T-cell (primary cell): ENCODE data around the gene THBS4. TPM values are rescaled to one million over a fixed set of nuclear protein-coding genes. Genes with fewer than 3 reads are reported as not detected.

Source experiments
- ATAC-seq, 4 experiments: fragments of 200-7000 bp in 3 of 4; fragments of 150-1000 bp in 1 of 4; cut with Tn5 transposase; replicated peaks in 1 of 4; 1 replicate in 3 of 4; 2 replicates in 1 of 4; pipeline ENCODE4 v1.10.0; 2021; ENCODE audit warnings: moderate library complexity in 3 of 4, mild to moderate bottlenecking in 2 of 4, moderate number of reproducible peaks in 1 of 4
- CTCF ChIA-PET, 2 donors: fragments of 300-600 bp; sonication (Branson Sonifier 250); formaldehyde crosslinking; loops; one replicate each; lab custom pipeline; 2022; ENCODE audit warnings: antibody characterized with exemption in 2 of 2; lab: Charles Lee
- POLR2A ChIA-PET, 2 donors: fragments of 300-600 bp; sonication (Branson Sonifier 250); formaldehyde crosslinking; loops; one replicate each; lab custom pipeline; 2022; ENCODE audit warnings: antibody characterized with exemption in 2 of 2; lab: Charles Lee
- DNase-seq, 35 experiments: peaks; one replicate each; pipeline versions ENCODE4 v3.0.0 to v3.0.0-alpha.2; 2013 to 2023
- H3K27ac ChIP-seq: one replicate; pipeline ENCODE4 v1.5.1; 2013; ENCODE audit warnings: low read length
- H3K27me3 ChIP-seq, 2 experiments: replicated peaks in 1 of 2; 1 replicate in 1 of 2; 2 replicates in 1 of 2; pipeline versions ENCODE4 v1.6.1 to v1.7.0; 2013; ENCODE audit warnings: low read length in 1 of 2, mixed read lengths in 1 of 2; ENCODE audit not compliant: control insufficient read depth in 2 of 2, insufficient read depth in 2 of 2; ENCODE audit errors: extremely low read depth in 1 of 2
- H3K36me3 ChIP-seq, 2 donors: 1 replicate in 1 of 2; 2 replicates in 1 of 2; pipeline versions ENCODE4 v1.6.1 to v1.7.0; 2013; ENCODE audit warnings: low read length in 1 of 2; ENCODE audit not compliant: control insufficient read depth in 2 of 2, insufficient read depth in 1 of 2; ENCODE audit errors: extremely low read depth in 1 of 2
- H3K4me1 ChIP-seq, 2 experiments: 1 replicate in 1 of 2; 2 replicates in 1 of 2; pipeline versions ENCODE4 v1.6.1 to v1.7.0; 2013; ENCODE audit warnings: low read length in 2 of 2, mixed read lengths in 1 of 2; ENCODE audit not compliant: insufficient read depth in 2 of 2, control insufficient read depth in 1 of 2; ENCODE audit errors: extremely low read depth in 1 of 2
- H3K4me3 ChIP-seq, 2 donors: 1 replicate in 1 of 2; 2 replicates in 1 of 2; pipeline versions ENCODE4 v1.5.1 to v1.7.0; 2013; ENCODE audit warnings: mild to moderate bottlenecking in 2 of 2, low read length in 1 of 2, moderate library complexity in 1 of 2; ENCODE audit not compliant: control insufficient read depth in 1 of 2; ENCODE audit errors: extremely low read depth in 1 of 2
- H3K9me3 ChIP-seq: 2 replicates; pipeline ENCODE4 v1.7.0; 2013
- H3K27ac Mint-ChIP-seq, 2 donors: one replicate each; pipeline ENCODE4 v1.8.0; 2020 to 2021; ENCODE audit warnings: mild to moderate bottlenecking in 2 of 2, mixed read lengths in 2 of 2
- H3K27me3 Mint-ChIP-seq, 2 donors: one replicate each; pipeline ENCODE4 v1.8.0; 2021 to 2022; ENCODE audit warnings: mixed read lengths in 2 of 2
- H3K36me3 Mint-ChIP-seq: one replicate; pipeline ENCODE4 v1.8.0; 2021; ENCODE audit warnings: mixed read lengths
- H3K4me1 Mint-ChIP-seq, 3 donors: one replicate each; pipeline ENCODE4 v1.8.0; 2020 to 2022; ENCODE audit warnings: mixed read lengths in 3 of 3, mild to moderate bottlenecking in 1 of 3
- H3K4me3 Mint-ChIP-seq, 3 donors: one replicate each; pipeline ENCODE4 v1.8.0; 2020 to 2022; ENCODE audit warnings: mild to moderate bottlenecking in 3 of 3, mixed read lengths in 3 of 3, moderate library complexity in 3 of 3
- H3K9me3 Mint-ChIP-seq, 3 donors: one replicate each; pipeline ENCODE4 v1.8.0; 2020 to 2022; ENCODE audit warnings: mixed read lengths in 3 of 3
- WGBS: methylation state at CpG from one replicate; pipeline ENCODE4 v1.1.5; 2013; ENCODE audit warnings: missing lambda C conversion rate; ENCODE audit not compliant: insufficient coverage; 5-methylcytosine and 5-hydroxymethylcytosine counted together
- total RNA-seq, 35 experiments: library from RNA in 6 of 35; stranded (reverse) in 6 of 35; fragments of 120-200 nt in 1 of 35; gene quantifications; one replicate each; pipeline versions ENCODE4 v1.2.1 to v1.2.4 and lab custom pipeline; 2013 to 2026

The THBS4 gene
- total RNA-seq, 5 donors from 2014 or later (not counting 1 experiment from before 2014, with no cell fraction given) = 0.15 to 1.1 (median 0.53) TPM

GRCh38 chr5:80119372-80119771, 84.2 kb downstream of the THBS4 start:
- Histone ChIP-seq H3K36me3 (peaks cover 0 to 2% of the 10 kb centered on the region in 2 donors), H3K27me3 (no peaks in the 10 kb centered on the region), H3K4me1 (peaks cover 5 to 23% of the 10 kb centered on the region in 2 experiments), H3K27ac (no peak overlapping the region), H3K4me3 (no peak overlapping the region), H3K9me3 (no peaks in the 10 kb centered on the region)
- H3K27ac Mint-ChIP-seq = peak overlapping the region; percentile 2 to 34
- peaks cover 48% of the 10 kb centered on the region for H3K36me3 Mint-ChIP-seq
- WGBS = no CpG with 5 or more reads among the region's 2 CpGs
- ChIA-PET CTCF (interaction anchor here (0.6 to 0.7 kb wide), 2 partner anchors 20 to 27 kb away, joined by 3 to 4 read pairs; no protein-coding TSS in a partner anchor), POLR2A (interaction anchor here in 1 of 2 donors (0.5 kb wide), 1 partner anchor 119 kb away, joined by 13 read pairs; no protein-coding TSS in a partner anchor)
- DNase-seq (no peak), ATAC-seq (no peak)
- peaks cover 58 to 66% (median 63%) of the 10 kb centered on the region in 3 donors for H3K4me1 Mint-ChIP-seq
- no peaks in the 10 kb centered on the region for H3K27me3 Mint-ChIP-seq
- H3K4me3 Mint-ChIP-seq = no peak overlapping the region
- peaks cover 0 to 4% (median 0%) of the 10 kb centered on the region in 3 donors for H3K9me3 Mint-ChIP-seq

DNA sequence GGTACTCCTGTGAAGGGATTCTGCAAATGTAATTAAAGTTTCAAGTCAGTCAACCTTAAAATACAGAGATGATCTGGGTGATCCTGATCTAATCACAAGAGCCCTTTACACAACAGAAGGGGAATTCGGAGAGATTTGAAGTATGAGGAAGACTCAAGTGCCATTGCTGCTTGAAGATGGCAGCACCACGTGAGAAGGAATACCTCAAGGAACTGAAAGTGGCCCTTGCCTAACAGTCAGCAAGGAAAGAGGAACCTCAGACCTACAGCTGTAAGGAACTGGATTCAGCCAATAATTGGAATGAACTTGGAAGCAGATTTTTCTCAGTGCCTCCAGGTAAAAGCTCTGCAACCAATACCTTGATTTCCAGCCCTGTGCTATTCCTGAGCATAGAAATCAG, 87.4 kb downstream of the THBS4 start:
- H3K36me3 Mint-ChIP-seq = peaks cover 35% of the 10 kb centered on the region
- no peak overlapping the region for H3K4me3 Mint-ChIP-seq
- Histone ChIP-seq H3K9me3 (no peaks in the 10 kb centered on the region), H3K27me3 (no peaks in the 10 kb centered on the region), H3K27ac (no peak overlapping the region), H3K4me1 (peaks cover 20 to 25% of the 10 kb centered on the region in 2 experiments), H3K4me3 (no peak overlapping the region), H3K36me3 (no peaks in the 10 kb centered on the region)
- H3K9me3 Mint-ChIP-seq = peaks cover 0 to 7% (median 3%) of the 10 kb centered on the region in 3 donors
- no peaks in the 10 kb centered on the region for H3K27me3 Mint-ChIP-seq
- peak overlapping the region; percentile 59 to 77 for H3K27ac Mint-ChIP-seq
- WGBS = 40% methylated on average over 1 of the region's 2 CpGs
- ChIA-PET POLR2A (no interaction called here), CTCF (interaction anchor here (0.6 to 0.9 kb wide), 2 partner anchors 31 to 1724 kb away, joined by 4 to 7 read pairs; no protein-coding TSS in a partner anchor)
- DNase-seq = no peak
- H3K4me1 Mint-ChIP-seq = peaks cover 51 to 63% (median 61%) of the 10 kb centered on the region in 3 donors
- ATAC-seq = no peak

- H3K4me1 Mint-ChIP-seq = peaks cover 61 to 64% (median 62%) of the 10 kb centered on the region in 3 donors
- peak overlapping the region in 1 of 3 donors; percentile 36 for H3K4me3 Mint-ChIP-seq
- Histone ChIP-seq H3K36me3 (no peaks in the 10 kb centered on the region), H3K4me1 (peaks cover 20 to 22% of the 10 kb centered on the region in 2 experiments), H3K4me3 (no peak overlapping the region), H3K9me3 (no peaks in the 10 kb centered on the region), H3K27me3 (no peaks in the 10 kb centered on the region), H3K27ac (no peak overlapping the region)
- H3K36me3 Mint-ChIP-seq = peaks cover 34% of the 10 kb centered on the region
- peaks cover 0 to 7% (median 0%) of the 10 kb centered on the region in 3 donors for H3K9me3 Mint-ChIP-seq
- DNase-seq = no peak
- H3K27me3 Mint-ChIP-seq = no peaks in the 10 kb centered on the region
- ChIA-PET CTCF (no interaction called here), POLR2A (no interaction called here)
- ATAC-seq = no peak
- 91% methylated on average over 5 of the region's 9 CpGs for WGBS
- H3K27ac Mint-ChIP-seq = peak overlapping the region; percentile 45 to 66
These were observed 89.2 kb downstream of the THBS4 start for GRCh38 chr5:80124121-80124918.

- 83% methylated on average over 8 of the region's 11 CpGs for WGBS
- DNase-seq (no peak), ATAC-seq (no peak)
- no peak overlapping the region for H3K4me3 ChIP-seq
- CTCF ChIA-PET = interaction anchor here (0.6 to 1.5 kb wide), 8 partner anchors 11 to 182 kb away, joined by 3 to 8 read pairs (median 4); no protein-coding TSS in a partner anchor
- no peaks in the 10 kb centered on the region for H3K36me3 ChIP-seq
- no peaks in the 10 kb centered on the region for H3K27me3 ChIP-seq
- H3K9me3 ChIP-seq = no peaks in the 10 kb centered on the region
- Mint-ChIP-seq H3K27ac (peak overlapping the region; percentile 45 to 80), H3K9me3 (peaks cover under 1 to 7% (median under 1%) of the 10 kb centered on the region in 3 donors), H3K27me3 (no peaks in the 10 kb centered on the region), H3K4me3 (peak overlapping the region; percentile 5 to 36 (median 34)), H3K4me1 (peaks cover 56 to 61% (median 60%) of the 10 kb centered on the region in 3 donors), H3K36me3 (peaks cover 31% of the 10 kb centered on the region)
- POLR2A ChIA-PET = interaction anchor here in 1 of 2 donors (1.1 to 1.2 kb wide), 2 partner anchors 14 to 119 kb away, joined by 3 to 5 read pairs; no protein-coding TSS in a partner anchor
- H3K27ac ChIP-seq = no peak overlapping the region
- H3K4me1 ChIP-seq = peaks cover 19 to 22% of the 10 kb centered on the region in 2 experiments
These were observed 90.1 kb downstream of the THBS4 start for GRCh38 chr5:80125022-80125961.

GRCh38 chr5:80125962-80126480, 90.9 kb downstream of the THBS4 start:
- H3K4me1 Mint-ChIP-seq = peaks cover 62 to 67% (median 64%) of the 10 kb centered on the region in 3 donors
- POLR2A ChIA-PET = interaction anchor here in 1 of 2 donors (0.6 to 1.2 kb wide), 4 partner anchors 14 to 118 kb away, joined by 3 to 5 read pairs (median 3); no protein-coding TSS in a partner anchor

More at GRCh38 chr5:80125962-80126480, 90.9 kb downstream of the THBS4 start:
- DNase-seq (peak in 1 of 35 experiments; percentile 42), ATAC-seq (peak; percentile 62 to 94 (median 88))
- H3K4me3 ChIP-seq = no peak overlapping the region
- no peaks in the 10 kb centered on the region for H3K9me3 ChIP-seq
- no peak overlapping the region for H3K27ac ChIP-seq
- peaks cover 5 to 10% (median 8%) of the 10 kb centered on the region in 3 donors for H3K9me3 Mint-ChIP-seq
- H3K36me3 ChIP-seq = no peaks in the 10 kb centered on the region
- H3K27ac Mint-ChIP-seq = peak overlapping the region; percentile 53 to 80
- H3K4me1 ChIP-seq = peaks cover 19 to 22% of the 10 kb centered on the region in 2 experiments
- no peaks in the 10 kb centered on the region for H3K27me3 ChIP-seq
- 8% methylated on average over 2 of the region's 4 CpGs for WGBS
- H3K4me3 Mint-ChIP-seq = peak overlapping the region in 2 of 3 donors; percentile 34 to 36
- peaks cover 38% of the 10 kb centered on the region for H3K36me3 Mint-ChIP-seq
- H3K27me3 Mint-ChIP-seq = no peaks in the 10 kb centered on the region
- CTCF ChIA-PET = interaction anchor here (0.6 to 1.5 kb wide), 10 partner anchors 10 to 182 kb away, joined by 3 to 8 read pairs (median 4); no protein-coding TSS in a partner anchor
